Muscle of leg (tissue), 11 donors: ENCODE measurements around the gene KCNN4. TPM values are rescaled to one million over a fixed set of nuclear protein-coding genes. Genes with fewer than 3 reads are reported as not detected.

Experiments used
- DNase-seq: peaks from one replicate; pipeline ENCODE4 v3.0.0; 2013
- H3K27ac ChIP-seq: one replicate; pipeline ENCODE4 v1.5.1; 2013; ENCODE audit warnings: mild to moderate bottlenecking, low read length, control low read depth
- H3K27me3 ChIP-seq: one replicate; pipeline ENCODE4 v1.6.1; 2013; ENCODE audit warnings: low read length; ENCODE audit not compliant: control insufficient read depth, insufficient read depth
- H3K36me3 ChIP-seq: one replicate; pipeline ENCODE4 v1.6.1; 2013; ENCODE audit warnings: low read length; ENCODE audit not compliant: control insufficient read depth, insufficient read depth
- H3K4me1 ChIP-seq: one replicate; pipeline ENCODE4 v1.6.1; 2013; ENCODE audit warnings: low read length; ENCODE audit not compliant: control insufficient read depth, insufficient read depth
- H3K4me3 ChIP-seq: one replicate; pipeline ENCODE4 v1.5.1; 2013; ENCODE audit warnings: low read length, control low read depth
- H3K9me3 ChIP-seq: replicated peaks from 2 replicates; pipeline ENCODE4 v1.6.1; 2013; ENCODE audit warnings: low read depth, low read length; ENCODE audit not compliant: control insufficient read depth
- WGBS: methylation state at CpG from one replicate; pipeline ENCODE4 v1.1.5; 2013; ENCODE audit warnings: missing lambda C conversion rate; ENCODE audit not compliant: insufficient coverage; 5-methylcytosine and 5-hydroxymethylcytosine counted together
- polyA plus RNA-seq, 8 donors: library from polyadenylated mRNA; unstranded; fragments of 120-200 nt; gene quantifications; one replicate each; pipeline versions ENCODE4 v1.2.1 to v1.2.3, GENCODE V29; 2013; ENCODE audit warnings: inconsistent platforms in 1 of 8, low replicate concordance in 1 of 8; ENCODE audit not compliant: insufficient read length in 8 of 8, insufficient read depth in 1 of 8
- total RNA-seq: library from RNA; stranded (reverse); fragments of 120-200 nt; gene quantifications from one replicate; pipeline ENCODE4 v1.2.4, GENCODE V29; 2013

The KCNN4 gene
- total and polyA plus RNA-seq, 9 donors, result 0.23 to 1.2 (median 0.69) TPM

DNA sequence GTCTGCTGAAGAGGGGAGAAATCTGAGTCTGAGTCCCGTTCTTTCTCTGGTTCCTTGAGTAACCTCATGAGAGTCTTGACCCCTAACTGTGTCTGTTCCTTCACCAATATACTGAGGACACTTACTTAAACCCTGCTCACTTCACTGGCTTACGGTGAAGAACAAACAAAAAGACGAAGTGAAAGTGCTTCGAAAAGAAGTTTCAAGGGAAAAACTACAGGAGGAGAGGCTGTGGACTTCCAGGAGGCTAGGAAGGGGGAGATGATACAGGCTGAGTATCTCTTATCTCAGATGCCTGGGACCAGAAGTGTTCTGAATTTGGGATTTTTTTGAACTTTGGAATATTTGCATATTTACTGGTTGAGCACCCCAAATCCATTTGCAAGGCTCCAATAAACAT, 32.1 kb downstream of the KCNN4 start:
- Histone ChIP-seq H3K4me3 (no peak overlapping the region), H3K9me3 (no peaks in the 10 kb centered on the region), H3K4me1 (peaks cover 11% of the 10 kb centered on the region), H3K27ac (no peak overlapping the region), H3K27me3 (no peaks in the 10 kb centered on the region), H3K36me3 (peaks cover 74% of the 10 kb centered on the region)
- WGBS, result 100% methylated on average over 1 of the region's 4 CpGs
- no peak for DNase-seq

DNA sequence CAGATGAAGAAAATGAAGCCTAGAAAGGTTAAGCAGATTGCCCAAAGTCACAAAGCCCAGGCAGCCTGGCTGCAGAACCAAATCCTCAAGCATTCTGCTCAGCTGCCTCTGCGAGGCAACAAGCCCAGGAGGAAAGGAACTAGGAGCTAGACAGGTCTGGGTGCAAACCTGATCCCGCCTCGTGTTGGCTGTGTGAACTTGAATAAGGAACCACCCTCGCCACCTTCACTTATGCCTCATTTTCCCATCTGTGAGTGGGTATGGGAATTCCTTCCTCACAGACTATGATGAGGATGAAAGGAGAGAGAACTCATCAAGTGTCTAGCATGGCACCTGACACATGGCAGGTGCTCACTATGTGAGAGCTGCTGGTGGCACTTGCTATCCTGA, 32.6 kb downstream of the KCNN4 start:
- peaks cover 78% of the 10 kb centered on the region for H3K36me3 ChIP-seq
- H3K9me3 ChIP-seq, result no peaks in the 10 kb centered on the region
- H3K4me1 ChIP-seq, result peaks cover 6% of the 10 kb centered on the region
- WGBS, result no CpG with 5 or more reads among the region's 4 CpGs
- no peak overlapping the region for H3K4me3 ChIP-seq
- no peaks in the 10 kb centered on the region for H3K27me3 ChIP-seq
- H3K27ac ChIP-seq, result no peak overlapping the region
- no peak for DNase-seq

DNA sequence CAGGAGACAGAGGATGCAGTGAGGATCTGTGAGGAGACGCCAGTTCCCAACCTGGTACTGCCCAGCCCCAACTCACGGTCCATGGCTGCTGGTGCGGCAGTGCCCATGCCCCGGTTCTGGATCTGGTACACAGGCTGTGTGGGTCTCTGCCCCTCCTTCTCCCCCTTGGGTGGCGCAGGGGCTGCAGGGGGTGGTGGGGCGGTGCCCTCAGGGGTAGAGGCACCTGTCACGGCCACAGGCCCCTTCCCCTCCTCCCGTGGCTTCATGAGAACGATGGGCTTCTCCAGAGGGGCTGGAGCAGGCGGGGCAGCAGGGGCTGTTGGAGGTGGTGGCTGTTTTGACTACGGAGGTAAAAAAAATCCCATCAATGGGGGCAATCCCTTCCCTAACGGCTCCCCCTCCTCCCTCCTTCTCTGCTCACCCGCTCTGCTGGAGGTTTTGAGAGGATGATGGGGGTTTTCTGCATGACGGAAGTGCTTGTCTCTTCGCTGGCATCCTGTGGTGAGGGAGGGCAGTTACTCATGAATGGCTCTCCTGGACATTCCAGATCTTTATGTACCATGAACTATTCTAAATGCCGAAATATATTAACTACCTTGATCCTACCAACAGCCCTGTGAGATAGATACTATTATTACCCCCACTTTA, 33.1 kb downstream of the KCNN4 start:
- H3K36me3 ChIP-seq, result peaks cover 78% of the 10 kb centered on the region
- no peaks in the 10 kb centered on the region for H3K27me3 ChIP-seq
- no peak overlapping the region for H3K4me3 ChIP-seq
- DNase-seq, result no peak
- no peak overlapping the region for H3K27ac ChIP-seq
- H3K4me1 ChIP-seq, result peaks cover under 1% of the 10 kb centered on the region
- 97% methylated on average over 4 of the region's 16 CpGs for WGBS
- H3K9me3 ChIP-seq, result no peaks in the 10 kb centered on the region

DNA sequence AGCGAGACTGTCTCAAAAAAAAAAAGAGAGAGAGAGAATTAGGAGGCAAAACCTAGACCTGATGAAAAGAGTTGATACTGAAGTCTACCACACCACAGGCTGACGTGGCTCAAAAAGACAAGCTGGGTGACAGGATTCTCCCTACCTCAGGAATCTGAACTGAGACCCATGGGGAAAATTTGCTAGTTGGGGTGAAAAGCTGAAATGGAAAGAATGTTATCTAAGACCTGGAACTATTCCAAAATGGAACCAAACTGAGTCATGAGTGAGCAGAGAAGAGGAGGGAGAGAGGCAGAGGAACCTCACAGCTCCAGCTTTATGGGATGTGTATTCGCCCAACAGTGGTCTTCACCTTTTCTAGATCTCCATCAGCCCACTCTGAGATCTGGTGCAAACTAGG, 37.7 kb downstream of the KCNN4 start:
- DNase-seq, result no peak
- WGBS, result 83% methylated on average over 1 of the region's 3 CpGs
- Histone ChIP-seq H3K4me3 (no peak overlapping the region), H3K27ac (no peak overlapping the region), H3K36me3 (peaks cover 84% of the 10 kb centered on the region), H3K4me1 (no peaks in the 10 kb centered on the region), H3K27me3 (no peaks in the 10 kb centered on the region), H3K9me3 (no peaks in the 10 kb centered on the region)

DNA sequence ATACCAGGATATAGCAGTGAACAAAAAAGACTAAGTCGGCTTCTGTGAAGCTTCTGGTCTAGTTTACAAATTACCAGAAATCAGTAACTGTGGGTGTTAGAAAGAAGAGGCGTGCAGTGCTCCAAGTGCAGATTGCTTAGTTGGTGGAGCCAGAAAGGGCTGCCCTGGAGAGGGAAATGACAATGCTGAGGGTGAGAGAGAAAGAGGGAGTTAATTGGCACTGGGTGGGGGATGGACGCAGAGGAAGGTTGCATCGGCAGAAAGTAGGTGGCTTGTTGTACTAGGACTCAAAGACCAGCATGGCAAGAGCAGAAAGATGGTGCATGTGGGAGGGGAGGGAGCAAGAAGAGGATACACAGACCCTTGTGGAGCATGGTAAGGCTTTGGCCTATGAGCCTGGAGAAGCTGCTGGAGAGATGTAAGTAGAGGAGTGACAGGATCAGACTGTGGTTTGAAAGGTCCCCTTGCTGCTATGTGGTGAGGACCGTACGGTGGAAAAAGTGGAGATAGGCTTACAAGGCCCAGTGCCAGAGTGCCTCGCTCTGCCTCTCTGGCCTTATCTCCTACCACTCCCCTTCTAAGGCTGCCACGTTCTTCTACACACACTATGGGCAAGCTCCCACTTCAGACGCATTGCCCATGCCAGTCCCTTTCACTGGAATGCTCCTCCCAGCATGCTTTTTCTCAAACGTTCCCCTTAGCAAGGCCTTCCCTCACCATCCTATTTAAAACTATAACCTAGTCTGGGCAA, 39.5 kb downstream of the KCNN4 start:
- 80% methylated on average over 8 of the region's 10 CpGs for WGBS
- Histone ChIP-seq H3K27ac (no peak overlapping the region), H3K4me1 (peaks cover under 1% of the 10 kb centered on the region), H3K4me3 (no peak overlapping the region), H3K27me3 (no peaks in the 10 kb centered on the region), H3K36me3 (peaks cover 84% of the 10 kb centered on the region), H3K9me3 (no peaks in the 10 kb centered on the region)
- DNase-seq, result no peak

DNA sequence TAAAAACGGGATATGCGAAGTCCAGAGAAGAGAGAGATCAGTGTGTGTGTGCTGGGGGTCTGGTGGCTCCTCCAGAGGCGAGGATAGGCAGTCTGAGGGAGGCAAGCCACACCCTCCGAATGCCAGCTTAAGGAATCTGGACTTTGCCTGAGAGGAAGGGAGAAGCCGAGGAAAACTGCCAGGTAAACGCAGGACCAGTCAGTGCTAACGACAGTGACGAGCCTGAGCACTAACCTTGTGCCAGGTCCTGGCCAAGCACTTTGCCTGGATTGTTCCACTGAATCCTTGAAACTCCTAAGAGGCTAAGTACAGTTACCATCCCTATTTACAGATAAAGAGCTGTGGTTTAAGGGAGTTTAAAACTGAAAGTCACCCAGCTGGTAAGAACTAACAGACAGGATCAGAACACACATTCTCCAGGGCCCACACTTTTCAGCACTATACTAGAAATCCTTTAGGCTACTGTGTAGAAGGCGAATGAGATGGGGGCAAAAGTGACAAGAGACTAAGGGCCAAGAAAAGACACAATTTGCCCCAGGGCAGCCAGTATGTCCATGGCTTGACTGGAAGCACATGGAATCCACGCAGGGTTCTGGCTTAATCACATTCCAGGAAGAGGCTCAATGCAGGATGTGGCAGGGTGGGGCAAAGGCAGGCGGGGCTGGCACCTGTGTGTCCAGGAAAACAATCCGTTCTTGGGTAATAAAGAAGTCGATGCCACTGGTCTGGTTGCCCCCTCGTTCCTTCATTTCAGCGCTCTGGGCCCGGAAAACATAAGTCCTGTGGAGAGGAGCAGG, 41.1 kb downstream of the KCNN4 start:
- H3K4me1 ChIP-seq, result peaks cover 2% of the 10 kb centered on the region
- peaks cover 90% of the 10 kb centered on the region for H3K36me3 ChIP-seq
- no peak overlapping the region for H3K27ac ChIP-seq
- H3K27me3 ChIP-seq, result no peaks in the 10 kb centered on the region
- H3K4me3 ChIP-seq, result no peak overlapping the region
- no peaks in the 10 kb centered on the region for H3K9me3 ChIP-seq
- 82% methylated on average over 15 of the region's 16 CpGs for WGBS
- no peak for DNase-seq

DNA sequence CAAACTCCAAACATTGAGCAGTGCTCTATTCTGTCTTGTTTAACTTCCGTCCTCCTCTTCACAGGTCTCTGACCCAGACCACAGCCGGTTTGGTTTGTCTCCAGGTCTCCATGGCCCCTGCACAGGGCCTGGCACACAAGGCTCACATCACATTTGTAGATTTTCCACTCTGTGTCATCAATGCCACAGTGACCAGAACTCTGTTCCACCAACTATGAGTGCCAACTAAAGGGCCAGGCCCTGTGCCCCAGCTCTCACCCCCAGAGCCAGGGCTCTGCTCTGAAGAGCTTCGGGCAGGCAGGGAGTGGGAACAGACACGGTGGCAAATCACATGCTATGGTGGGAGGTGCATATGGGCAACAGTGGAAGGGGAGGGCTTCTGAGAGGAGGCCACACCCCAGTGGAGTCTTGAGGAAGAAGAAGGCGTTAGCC, 42.0 kb downstream of the KCNN4 start:
- WGBS, result 46% methylated on average over 4 of the region's 5 CpGs

DNA sequence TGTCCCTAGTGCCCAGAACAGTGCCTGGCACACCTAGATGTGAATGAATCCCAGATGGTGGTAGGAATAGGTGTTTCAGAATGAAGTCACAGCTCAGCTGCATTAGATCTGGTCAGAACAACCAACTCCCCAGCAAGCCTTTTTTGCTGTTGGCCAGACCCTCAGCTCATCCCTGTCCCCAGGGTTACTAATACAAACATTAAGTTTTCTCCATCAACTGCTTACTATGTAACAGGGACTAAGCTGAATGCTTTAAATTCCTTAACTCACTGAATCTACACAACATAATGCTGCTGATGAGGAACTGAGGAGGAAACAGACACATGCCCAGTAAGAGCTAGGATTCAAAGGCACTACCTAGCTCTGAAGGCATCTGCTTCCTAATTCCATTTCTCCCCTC, 44.8 kb downstream of the KCNN4 start:
- peaks cover 12% of the 10 kb centered on the region for H3K4me1 ChIP-seq
- peaks cover 92% of the 10 kb centered on the region for H3K36me3 ChIP-seq
- no peaks in the 10 kb centered on the region for H3K9me3 ChIP-seq
- DNase-seq, result peak; percentile 49
- no peak overlapping the region for H3K4me3 ChIP-seq
- H3K27me3 ChIP-seq, result no peaks in the 10 kb centered on the region
- H3K27ac ChIP-seq, result no peak overlapping the region

More for the DNA sequence above, 42.0 kb downstream of the KCNN4 start:
- Histone ChIP-seq H3K4me3 (no peak overlapping the region), H3K36me3 (peaks cover 91% of the 10 kb centered on the region), H3K27me3 (no peaks in the 10 kb centered on the region), H3K27ac (no peak overlapping the region), H3K4me1 (peaks cover 2% of the 10 kb centered on the region), H3K9me3 (no peaks in the 10 kb centered on the region)
- DNase-seq, result no peak

DNA sequence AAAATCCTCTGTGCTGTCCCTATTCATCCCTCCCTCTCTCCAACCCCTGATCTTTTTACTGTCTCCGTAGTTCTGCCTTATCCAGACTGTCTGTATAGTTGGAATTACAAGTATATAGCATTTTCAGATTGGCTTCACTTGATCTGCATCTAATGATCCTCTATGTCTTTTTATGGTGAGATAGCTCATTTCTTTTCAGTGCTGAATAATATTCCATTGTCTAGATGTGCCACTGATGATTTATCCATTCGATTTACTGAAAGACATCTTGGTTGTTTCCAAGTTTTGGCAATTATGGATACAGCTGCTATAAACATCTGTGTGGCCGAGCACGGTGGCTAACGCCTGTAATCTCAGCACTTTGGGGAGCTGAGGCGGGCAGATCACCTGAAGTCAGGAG, 45.8 kb downstream of the KCNN4 start:
- H3K9me3 ChIP-seq, result no peaks in the 10 kb centered on the region
- H3K27ac ChIP-seq, result no peak overlapping the region
- peaks cover 91% of the 10 kb centered on the region for H3K36me3 ChIP-seq
- DNase-seq, result no peak
- 84% methylated on average over 4 of the region's 6 CpGs for WGBS
- no peak overlapping the region for H3K4me3 ChIP-seq
- no peaks in the 10 kb centered on the region for H3K27me3 ChIP-seq
- H3K4me1 ChIP-seq, result peaks cover 12% of the 10 kb centered on the region

DNA sequence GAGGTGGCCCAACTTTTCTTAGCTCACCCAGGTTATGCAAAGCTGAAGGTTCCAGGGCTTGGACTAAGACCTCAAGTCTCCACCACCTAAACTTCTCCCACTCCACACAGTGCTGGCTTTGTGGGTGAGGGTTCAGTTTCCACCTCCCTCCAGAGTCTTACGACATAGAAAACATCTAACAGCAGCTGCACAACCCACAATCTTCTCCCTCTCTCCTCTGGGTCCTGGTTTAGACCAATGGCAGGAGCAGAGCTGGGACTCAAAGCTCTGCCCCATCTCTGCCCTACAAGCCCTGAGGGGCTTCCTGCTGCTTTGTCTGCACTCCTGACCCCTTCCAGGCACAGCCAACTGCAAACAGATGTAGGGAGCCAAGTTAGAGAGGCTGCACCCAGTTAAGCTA, 48.9 kb downstream of the KCNN4 start:
- H3K27me3 ChIP-seq, result no peaks in the 10 kb centered on the region
- no peak overlapping the region for H3K4me3 ChIP-seq
- peaks cover 84% of the 10 kb centered on the region for H3K36me3 ChIP-seq
- H3K4me1 ChIP-seq, result peaks cover 16% of the 10 kb centered on the region
- no peaks in the 10 kb centered on the region for H3K9me3 ChIP-seq
- H3K27ac ChIP-seq, result no peak overlapping the region
- 17% methylated on average over 1 of the region's 1 CpG for WGBS
- DNase-seq, result no peak
